H54 (cell line): ENCODE data around the gene TTLL12.

Experiments
- DNase-seq: peaks from one replicate; pipeline ENCODE4 v3.0.0; 2011; ENCODE audit warnings: low spot score, mixed read lengths; ENCODE audit not compliant: insufficient read length
- FAIRE-seq: peaks from 3 replicates; lab custom pipeline; 2011; peaks lifted over from hg19 to GRCh38; lab: Jason Lieb, UNC
- POLR2A ChIP-seq: IDR thresholded peaks from 2 replicates; pipeline ENCODE4 v1.6.1; 2011; ENCODE audit warnings: low read depth, mild to moderate bottlenecking, low read length

The TTLL12 gene

DNA sequence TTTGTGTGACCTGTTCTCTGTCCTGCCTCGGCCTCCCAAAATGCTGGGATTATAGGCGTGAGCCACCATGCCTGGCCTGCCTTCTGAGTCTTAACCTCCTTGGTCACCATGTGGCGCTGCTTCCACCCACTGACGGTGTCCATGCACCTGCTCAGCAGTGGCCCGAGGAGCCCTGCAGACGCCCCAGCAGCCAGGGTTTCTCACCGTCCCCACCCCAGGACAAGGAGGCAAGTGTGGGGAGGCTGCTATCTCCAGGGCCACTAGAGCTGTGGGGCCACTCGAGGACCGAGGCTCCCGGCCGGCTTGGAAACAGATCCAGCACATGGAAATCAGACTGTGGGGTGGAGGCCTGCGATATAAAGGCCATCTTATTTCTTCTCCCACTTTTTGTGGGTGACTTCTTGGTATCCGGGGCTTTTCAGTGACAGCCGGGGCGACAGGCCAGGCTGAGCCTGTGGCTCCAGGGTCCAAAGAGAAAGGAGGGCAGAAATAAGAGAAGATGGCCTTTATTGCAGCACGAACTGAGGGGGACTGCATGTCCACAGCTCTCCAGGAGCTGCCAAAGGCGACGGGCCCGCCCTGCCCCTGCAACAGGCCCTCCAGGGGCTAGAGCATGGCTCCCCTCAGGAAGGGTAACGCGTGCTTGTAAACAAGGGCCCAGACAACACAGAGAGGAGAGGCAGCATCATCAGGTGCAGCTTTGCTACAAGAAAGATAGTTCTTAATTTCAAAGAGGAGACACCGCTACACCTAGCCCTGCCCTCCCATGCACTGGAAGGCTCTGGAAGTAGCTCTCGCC is 20.6 kb downstream of the TTLL12 start:
- DNase-seq: no peak
- FAIRE-seq: no peak
- TF ChIP-seq POLR2A: no peak

GRCh38 chr22:43164636-43165035 is 22.3 kb downstream of the TTLL12 start:
- DNase-seq (no peak), FAIRE-seq (no peak)
- TF ChIP-seq POLR2A: no peak

DNA sequence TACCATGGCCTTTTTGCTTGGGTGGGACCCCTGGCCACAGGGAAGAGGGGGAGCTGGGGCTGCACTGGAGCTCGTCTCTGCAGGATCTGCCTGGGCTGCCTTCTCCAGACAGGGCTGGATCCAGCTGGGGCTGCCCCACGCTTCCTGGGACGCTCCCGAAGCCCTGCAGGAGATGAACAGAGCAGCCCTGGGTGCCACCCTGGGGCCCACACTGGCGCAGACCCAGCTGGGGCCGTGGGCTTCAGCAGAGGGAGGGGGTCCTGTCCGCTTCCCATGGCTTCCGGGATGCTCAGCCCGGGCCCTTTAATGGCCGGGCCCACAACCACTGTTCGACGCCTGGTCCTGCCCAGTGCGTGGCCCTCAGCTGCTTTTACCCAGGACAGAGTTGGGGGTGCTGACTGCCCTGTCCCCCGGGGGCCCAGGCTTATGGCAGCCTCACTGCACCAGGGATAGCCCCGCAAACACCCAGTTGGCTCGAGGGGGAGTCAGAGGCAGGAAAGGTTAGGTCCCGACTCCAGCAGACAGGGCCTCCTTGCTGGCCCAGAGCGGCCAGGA is 23.6 kb downstream of the TTLL12 start:
- no peak for DNase-seq
- no peak for TF ChIP-seq POLR2A
- FAIRE-seq: no peak

DNA sequence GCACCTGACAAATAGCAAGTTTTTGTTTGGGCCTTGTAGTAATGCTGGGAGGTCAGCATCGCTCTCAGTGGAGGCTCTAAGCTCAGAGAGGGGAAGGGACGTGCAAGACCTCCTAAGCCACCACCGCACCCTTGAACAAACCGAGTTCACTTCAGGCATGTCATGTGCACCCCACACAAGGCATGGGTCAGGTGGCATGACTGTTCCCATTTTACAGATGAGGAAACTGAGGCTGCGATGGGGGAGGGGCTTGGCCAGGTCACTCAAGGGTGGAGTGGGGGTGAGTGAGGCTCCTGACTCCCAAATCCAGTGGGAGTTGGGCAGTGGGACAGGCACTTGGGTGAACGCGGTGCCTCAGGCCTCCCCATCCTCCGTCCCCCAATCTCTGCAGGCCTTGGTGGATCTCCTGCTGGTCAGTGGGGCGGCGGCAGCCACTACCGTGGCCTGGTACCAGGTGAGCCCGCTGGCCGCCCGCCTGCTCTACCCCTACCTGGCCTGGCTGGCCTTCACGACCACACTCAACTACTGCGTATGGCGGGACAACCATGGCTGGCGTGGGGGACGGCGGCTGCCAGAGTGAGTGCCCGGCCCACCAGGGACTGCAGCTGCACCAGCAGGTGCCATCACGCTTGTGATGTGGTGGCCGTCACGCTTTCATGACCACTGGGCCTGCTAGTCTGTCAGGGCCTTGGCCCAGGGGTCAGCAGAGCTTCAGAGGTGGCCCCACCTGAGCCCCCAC is 24.4 kb downstream of the TTLL12 start:
- TF ChIP-seq POLR2A: no peak
- DNase-seq (no peak), FAIRE-seq (no peak)

GRCh38 chr22:43160497-43161126 is 26.3 kb downstream of the TTLL12 start:
- no peak for TF ChIP-seq POLR2A
- no peak for FAIRE-seq
- no peak for DNase-seq

- no peak for TF ChIP-seq POLR2A
- DNase-seq: no peak
These were observed 27.3 kb downstream of the TTLL12 start for GRCh38 chr22:43159484-43160178.

GRCh38 chr22:43158778-43159483 is 28.0 kb downstream of the TTLL12 start:
- FAIRE-seq (no peak), DNase-seq (no peak)
- TF ChIP-seq POLR2A: no peak

More at GRCh38 chr22:43159484-43160178, 27.3 kb downstream of the TTLL12 start:
- no peak for FAIRE-seq

DNA sequence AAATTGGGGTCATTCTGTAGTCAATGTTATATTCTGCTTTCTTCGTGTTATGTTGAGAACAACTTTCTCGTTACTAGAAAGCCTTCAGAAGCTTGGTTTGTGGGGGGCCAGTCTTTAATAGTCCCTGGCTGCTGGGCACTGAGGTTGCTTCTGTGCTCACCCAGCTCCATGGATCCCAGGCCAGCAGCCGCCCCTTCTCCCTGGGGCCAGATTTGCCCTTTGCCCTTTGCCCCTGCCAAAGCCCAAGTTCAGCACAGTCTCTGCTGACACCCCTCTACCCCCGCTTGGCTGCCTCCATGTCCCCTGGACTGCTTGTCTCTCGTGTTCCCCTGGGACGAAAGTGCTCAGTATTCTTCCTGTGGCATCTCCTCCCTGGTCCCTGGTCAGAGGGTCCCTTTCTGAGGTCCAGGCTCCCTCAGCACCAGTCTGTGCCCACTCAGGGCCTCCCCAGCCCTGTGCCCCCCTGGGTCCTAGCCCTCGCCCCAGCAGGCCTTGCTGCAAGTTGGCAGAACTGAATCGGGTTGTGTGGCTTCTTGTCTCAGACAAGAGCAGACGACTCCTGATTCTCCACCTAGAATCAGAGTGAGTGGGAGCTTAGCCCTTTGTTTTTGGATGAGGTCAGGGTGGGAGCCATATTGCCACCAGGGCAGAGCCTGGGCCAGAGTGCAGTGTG is 28.9 kb downstream of the TTLL12 start:
- no peak for TF ChIP-seq POLR2A
- DNase-seq: no peak

GRCh38 chr22:43156413-43156812 is 30.5 kb downstream of the TTLL12 start:
- FAIRE-seq (no peak), DNase-seq (no peak)
- no peak for TF ChIP-seq POLR2A

More for the DNA sequence above, 28.9 kb downstream of the TTLL12 start:
- FAIRE-seq: no peak

DNA sequence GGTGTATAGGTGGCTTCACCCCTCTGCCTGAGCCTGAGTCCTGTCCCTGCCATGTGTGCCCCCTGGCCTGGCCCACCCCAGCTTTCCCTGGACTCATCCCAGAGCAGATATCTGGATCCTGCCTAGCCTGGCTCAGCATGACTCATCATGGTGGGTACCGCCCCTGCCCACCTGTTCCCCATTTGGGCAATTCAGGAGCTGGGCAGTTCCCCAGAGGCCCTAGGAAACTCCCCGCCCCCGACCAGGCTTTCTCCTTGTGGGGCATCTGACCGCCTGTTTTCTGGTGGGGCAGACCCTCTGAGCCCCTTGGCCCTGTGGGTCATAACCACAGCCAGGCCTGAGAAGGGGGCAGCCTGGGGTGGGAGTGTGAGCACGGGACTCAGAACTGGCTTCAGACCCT is 31.1 kb downstream of the TTLL12 start:
- no peak for TF ChIP-seq POLR2A
- FAIRE-seq (no peak), DNase-seq (no peak)

DNA sequence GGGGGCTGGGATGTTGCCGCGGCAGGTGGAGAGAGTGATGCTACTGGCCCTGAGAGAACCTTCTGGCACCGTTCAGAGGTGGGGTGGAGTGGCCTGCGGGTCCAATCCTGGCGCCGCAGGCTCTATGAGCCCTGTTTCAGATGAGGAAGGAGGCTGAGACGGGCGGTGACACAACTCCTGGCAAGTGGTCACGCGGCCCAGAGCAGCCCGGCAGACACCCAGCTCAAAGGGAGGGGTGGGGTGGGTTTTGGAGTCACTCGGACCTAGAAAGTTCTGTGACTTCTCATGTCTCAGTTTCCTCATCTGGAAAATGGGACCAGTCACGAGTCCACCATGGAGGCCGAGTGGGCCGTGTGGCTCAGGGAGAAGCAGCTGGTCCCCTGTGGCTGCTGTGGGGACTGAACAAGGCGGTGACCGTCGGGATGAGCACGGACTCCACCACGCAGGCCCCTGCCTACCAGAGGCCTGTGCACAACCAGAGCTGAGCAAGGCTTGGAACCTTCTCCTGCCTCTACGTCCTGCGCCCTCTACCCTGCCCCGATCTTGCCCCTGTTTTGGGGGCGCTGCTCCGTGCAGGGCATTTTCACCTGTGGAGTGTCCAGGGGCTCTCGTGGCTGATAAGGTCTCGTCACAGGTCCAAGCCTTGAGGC is 31.9 kb downstream of the TTLL12 start:
- no peak for TF ChIP-seq POLR2A
- DNase-seq: no peak
- no peak for FAIRE-seq

DNA sequence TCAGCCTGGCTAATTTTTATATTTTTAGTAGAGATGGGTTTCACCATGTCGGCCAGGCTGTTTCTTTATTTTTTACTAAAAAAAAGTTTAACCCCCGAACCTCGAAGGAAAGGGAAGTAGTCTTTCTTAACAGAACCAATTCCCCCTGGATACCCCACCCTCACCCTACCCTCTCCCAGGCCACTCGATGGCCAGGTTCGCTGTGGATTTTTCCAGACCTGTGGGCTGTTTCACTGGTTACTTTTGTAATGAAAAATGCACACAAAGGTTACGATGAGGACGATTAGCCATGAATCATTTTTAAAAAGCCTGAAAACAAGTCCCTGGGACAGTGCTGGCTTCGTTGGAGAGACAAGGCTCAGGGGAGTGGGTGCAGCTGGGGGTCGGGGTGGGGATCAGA is 33.0 kb downstream of the TTLL12 start:
- no peak for DNase-seq
- FAIRE-seq: no peak
- TF ChIP-seq POLR2A: no peak
